Tibial nerve (tissue), 3 donors: ENCODE measurements around the gene DCAF16.

Source experiments
- EP300 ChIP-seq, 2 donors: sonication (generic); formaldehyde crosslinking; IDR thresholded peaks; one replicate each; pipeline ENCODE4 v1.6.1; 2017; ENCODE audit warnings: antibody characterized with exemption in 2 of 2, mild to moderate bottlenecking in 1 of 2
- POLR2A ChIP-seq, 2 donors: fragments of 450-650 bp; IDR thresholded peaks; one replicate each; pipeline ENCODE4 v1.6.1; 2017; ENCODE audit warnings: antibody characterized with exemption in 2 of 2, mild to moderate bottlenecking in 2 of 2, moderate library complexity in 2 of 2

DNA sequence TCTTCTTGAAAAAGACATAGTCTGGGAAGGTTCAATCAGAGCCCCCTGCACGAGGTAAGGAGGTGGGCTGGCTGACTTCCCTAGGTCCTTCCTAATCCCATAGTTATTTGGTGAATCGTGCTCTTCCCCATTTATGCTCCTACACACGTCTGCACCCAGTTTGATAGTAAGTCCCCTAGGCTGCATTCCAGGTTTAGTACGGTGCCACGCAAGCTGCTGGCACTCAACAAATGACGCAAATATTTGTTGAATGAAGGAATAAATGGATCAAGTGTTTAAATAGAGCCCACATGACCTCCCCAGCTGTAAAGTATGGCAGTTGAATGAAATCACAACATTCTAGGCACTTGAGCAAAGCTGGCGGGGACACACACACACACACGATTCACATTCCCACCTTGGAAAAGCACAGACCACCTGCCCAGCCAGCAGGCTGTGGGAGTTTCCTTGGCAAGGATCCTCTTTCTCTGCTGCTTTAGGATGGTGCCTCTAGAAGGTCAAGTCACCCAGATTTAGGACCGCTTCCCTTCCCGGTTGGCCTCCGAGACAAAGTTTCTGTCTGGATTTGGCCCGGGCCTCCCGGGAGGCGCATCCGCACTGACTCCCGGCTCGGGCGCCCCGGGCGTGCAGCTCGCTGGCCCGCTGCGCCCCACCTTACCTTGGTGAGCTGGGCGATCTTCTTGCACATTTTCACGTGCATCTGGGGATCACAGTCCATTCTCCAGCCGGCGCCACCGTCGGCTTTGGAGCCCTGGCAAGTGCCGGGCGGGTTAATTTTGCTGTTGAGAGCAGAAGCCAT, 29.9 kb downstream of the DCAF16 start:
- TF ChIP-seq POLR2A (IDR thresholded peaks at IDR 0.05) (no peak), EP300 (IDR thresholded peaks at IDR 0.05) (no peak)
